KOPT-K1 (cell line): ENCODE results near the gene ZFYVE27.

ENCODE experiments used
- H3K27ac ChIP-seq: fragments of 200-600 bp; sonication (generic); 2 replicates; pipeline ENCODE4 v1.5.1; 2016; ENCODE audit warnings: antibody characterized with exemption, mild to moderate bottlenecking, low read depth, low read length; ENCODE audit not compliant: poor library complexity, severe bottlenecking
- H3K36me3 ChIP-seq: fragments of 200-600 bp; sonication (generic); 2 replicates; pipeline ENCODE4 v1.5.1; 2017; ENCODE audit warnings: antibody characterized with exemption, mild to moderate bottlenecking, low read length, moderate library complexity; ENCODE audit not compliant: insufficient read depth
- H3K9me3 ChIP-seq: fragments of 200-600 bp; sonication (generic); 2 replicates; pipeline ENCODE4 v1.5.1; 2017; ENCODE audit warnings: antibody characterized with exemption, low read length, mild to moderate bottlenecking; ENCODE audit not compliant: insufficient read depth, poor library complexity, severe bottlenecking

Gene ZFYVE27

GRCh38 chr10:97711640-97712572 is 25.0 kb upstream of the ZFYVE27 start:
- Histone ChIP-seq H3K27ac (no peak overlapping the region), H3K36me3 (no peaks in the 10 kb centered on the region), H3K9me3 (no peaks in the 10 kb centered on the region)

GRCh38 chr10:97713339-97713825 is 23.5 kb upstream of the ZFYVE27 start, which contains the start of gene MARVELD1:
Gene MARVELD1 (plus strand): TSS chr10:97713730. CDS start chr10:97713877, 147 bp downstream.
- peak within 1 kb of the TSS; percentile 9 for H3K27ac ChIP-seq

DNA sequence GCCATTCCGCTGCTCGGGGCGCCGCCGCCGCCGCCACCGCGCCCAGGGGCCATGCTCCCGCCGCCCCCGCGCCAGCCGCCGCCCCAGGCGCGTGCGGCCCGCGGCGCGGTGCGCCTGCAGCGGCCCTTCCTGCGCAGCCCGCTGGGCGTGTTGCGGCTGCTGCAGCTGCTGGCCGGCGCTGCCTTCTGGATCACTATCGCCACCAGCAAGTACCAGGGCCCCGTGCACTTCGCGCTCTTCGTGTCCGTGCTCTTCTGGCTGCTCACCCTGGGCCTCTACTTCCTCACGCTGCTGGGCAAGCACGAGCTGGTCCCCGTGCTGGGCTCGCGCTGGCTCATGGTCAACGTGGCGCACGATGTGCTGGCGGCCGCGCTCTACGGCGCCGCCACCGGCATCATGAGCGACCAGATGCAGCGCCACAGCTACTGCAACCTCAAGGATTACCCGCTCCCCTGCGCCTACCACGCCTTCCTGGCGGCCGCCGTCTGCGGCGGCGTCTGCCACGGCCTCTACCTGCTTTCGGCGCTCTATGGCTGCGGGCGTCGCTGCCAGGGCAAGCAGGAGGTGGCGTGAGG is 23.0 kb upstream of the ZFYVE27 start:
- Histone ChIP-seq H3K36me3 (no peaks in the 10 kb centered on the region), H3K27ac (peak overlapping the region; percentile 9), H3K9me3 (no peaks in the 10 kb centered on the region)

More at GRCh38 chr10:97713339-97713825, 23.5 kb upstream of the ZFYVE27 start, which contains the start of gene MARVELD1:
- no peaks in the 10 kb centered on the region for H3K9me3 ChIP-seq
- no peaks in the 10 kb centered on the region for H3K36me3 ChIP-seq

DNA sequence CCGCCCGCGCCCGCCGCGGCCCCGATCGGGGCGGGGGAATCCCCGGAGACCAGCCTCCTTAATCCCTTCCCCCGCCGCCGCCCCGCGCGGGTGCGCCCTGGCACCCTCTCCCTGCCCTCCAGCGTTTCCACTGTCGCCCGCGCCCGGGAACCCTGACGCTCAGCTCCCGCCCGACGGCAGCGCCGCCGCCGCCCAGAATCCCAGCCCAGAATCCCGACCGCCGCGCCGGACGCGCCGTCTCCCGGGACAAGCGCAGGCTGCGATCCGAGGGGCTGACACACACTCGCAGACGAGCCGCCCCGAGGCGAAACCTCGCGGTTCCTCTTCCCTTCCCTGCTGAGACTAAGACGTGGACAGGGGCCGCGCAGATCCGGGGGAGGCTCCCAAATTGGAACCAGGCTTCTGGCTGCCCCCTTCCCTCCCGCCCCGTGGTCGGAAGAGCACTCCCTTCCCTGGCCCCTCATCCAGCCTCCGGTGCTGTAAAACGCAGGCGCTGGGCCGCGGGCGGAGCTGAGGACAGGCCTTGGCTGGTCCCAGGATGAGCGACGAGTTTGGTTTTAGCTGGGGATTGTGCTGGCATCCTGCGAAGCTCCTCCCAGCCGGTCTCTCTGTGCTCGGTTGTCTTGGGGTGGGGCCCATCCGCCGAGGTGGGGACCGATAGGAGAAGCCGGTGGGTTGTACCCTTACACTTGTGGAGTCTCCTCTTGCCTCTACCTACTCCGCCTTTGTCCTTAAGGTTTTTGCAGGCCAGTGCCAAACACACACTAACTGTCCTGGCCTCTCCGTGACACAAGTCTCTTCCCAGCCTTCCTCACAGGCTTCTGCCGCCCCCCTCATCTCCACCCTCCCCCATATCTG is 22.3 kb upstream of the ZFYVE27 start:
- H3K36me3 ChIP-seq = no peaks in the 10 kb centered on the region
- H3K27ac ChIP-seq = no peak overlapping the region

DNA sequence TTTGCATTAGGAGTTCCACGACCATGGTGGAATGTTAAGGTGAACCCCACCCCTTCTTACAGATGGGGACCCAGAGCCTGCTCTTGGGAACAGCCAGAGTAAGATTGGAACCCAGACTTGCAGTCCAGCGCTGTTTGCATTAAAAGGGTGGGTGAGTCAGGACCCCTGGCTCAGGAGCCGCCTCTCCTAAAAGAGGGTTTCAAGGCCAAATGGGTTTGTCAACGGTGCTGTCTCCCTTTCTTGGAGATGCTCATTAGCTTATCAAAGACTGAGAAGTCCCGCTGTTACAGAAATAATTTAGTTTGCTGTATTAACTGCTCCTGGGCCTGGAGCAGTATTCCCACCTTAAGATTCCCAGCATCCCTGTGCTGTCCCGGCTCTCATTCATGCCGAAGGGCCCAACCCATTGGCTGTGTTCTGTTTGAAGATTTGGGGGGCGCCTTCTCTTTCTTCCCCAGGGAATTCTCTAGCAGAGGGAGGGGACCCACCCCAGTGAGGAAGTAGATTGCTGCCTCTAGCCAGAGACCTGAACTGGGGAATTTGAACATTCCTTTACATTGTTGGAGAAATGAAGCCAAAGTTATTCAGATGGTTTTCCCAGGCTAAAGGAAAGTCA is 21.6 kb upstream of the ZFYVE27 start:
- Histone ChIP-seq H3K27ac (no peak overlapping the region), H3K36me3 (no peaks in the 10 kb centered on the region), H3K9me3 (no peaks in the 10 kb centered on the region)

More for the DNA sequence above, 22.3 kb upstream of the ZFYVE27 start:
- no peaks in the 10 kb centered on the region for H3K9me3 ChIP-seq

DNA sequence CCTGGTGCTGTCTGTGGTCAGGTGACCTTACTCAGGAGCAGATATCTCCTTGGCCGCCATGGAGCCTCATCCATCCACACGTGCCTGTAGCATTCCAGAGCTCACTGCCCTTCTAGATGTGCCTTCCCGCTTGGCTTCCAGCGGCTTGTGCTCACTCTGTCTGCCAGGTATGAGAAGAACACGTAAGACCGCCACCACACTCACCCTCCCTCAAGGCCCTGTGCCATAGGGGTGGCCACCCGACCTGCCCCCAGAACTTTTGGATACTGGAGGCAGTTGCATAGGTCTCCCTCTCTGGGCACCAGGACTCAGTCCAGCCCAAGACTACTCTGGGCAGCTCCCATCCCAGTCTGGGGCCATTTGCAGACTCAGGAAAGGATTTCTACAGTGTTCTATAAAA is 19.3 kb upstream of the ZFYVE27 start:
- no peaks in the 10 kb centered on the region for H3K9me3 ChIP-seq
- H3K27ac ChIP-seq = no peak overlapping the region
- H3K36me3 ChIP-seq = no peaks in the 10 kb centered on the region

DNA sequence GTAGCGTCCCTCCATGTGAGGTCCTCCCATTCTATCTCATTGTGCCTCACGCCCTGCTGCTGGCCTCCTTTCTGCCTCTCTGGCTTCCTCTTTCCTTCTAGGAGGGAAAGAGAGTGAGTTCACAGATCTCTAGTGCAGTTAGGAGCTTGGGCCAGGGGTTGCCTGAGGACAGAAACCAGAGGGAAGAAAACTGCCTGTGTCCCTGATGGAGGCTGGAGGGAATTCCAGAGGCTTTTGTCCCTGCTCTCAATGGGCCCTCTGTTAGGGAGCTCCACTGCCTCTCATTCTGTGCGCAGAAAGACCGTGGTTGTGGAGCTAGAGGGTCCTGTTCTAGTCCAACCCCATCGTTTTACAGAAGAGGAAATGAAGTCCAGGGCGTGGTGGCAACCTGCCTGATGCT is 18.8 kb upstream of the ZFYVE27 start:
- Histone ChIP-seq H3K9me3 (no peaks in the 10 kb centered on the region), H3K27ac (no peak overlapping the region), H3K36me3 (no peaks in the 10 kb centered on the region)

GRCh38 chr10:97718659-97719142 is 18.2 kb upstream of the ZFYVE27 start:
- Histone ChIP-seq H3K27ac (no peak overlapping the region), H3K9me3 (no peaks in the 10 kb centered on the region), H3K36me3 (no peaks in the 10 kb centered on the region)

- Histone ChIP-seq H3K27ac (no peak overlapping the region), H3K9me3 (no peaks in the 10 kb centered on the region), H3K36me3 (no peaks in the 10 kb centered on the region)
Measured at GRCh38 chr10:97719602-97720001, 17.3 kb upstream of the ZFYVE27 start.

DNA sequence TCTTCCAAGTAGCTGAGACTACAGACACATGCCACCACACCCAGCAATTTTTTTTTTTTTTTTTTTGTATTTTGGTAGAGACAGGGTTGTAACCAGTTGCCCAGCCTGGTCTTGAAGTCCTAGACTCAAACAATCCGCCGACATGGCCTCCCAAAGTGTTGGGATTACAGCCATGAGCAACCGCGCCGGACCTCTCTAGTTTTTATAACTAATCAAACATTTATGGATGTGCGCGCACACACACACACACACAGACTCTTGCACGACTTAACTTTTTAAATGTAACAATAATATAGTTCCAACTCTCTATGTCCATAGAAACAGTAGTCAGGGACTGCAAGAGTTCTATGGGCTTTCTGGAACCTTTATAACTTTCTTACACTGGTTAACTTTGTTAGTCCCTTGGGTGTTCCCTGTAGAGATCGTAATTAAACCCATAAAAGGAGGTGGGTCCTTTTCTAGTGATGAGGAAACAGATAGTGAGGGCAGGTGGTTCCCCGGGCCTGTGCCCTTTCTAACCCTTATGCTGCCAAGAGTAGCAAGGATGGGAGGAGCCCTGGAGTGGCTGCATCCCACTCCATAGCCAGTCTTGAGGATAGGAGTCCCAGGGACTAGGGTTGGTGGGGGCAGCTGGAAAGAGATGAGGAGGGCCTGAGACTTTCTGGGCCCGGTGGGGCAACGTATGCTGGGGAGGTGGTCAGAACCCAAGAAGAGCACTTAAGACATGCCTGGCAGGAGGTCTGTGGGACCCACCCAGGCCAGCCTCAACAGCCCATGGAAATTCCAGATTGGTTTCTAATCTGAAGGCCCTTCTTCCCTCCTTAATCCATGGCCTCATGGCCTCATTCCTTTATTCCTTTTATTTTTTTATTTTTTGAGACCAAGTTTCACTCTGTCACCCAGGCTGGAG is 14.8 kb upstream of the ZFYVE27 start:
- Histone ChIP-seq H3K27ac (no peak overlapping the region), H3K9me3 (no peaks in the 10 kb centered on the region), H3K36me3 (no peaks in the 10 kb centered on the region)

DNA sequence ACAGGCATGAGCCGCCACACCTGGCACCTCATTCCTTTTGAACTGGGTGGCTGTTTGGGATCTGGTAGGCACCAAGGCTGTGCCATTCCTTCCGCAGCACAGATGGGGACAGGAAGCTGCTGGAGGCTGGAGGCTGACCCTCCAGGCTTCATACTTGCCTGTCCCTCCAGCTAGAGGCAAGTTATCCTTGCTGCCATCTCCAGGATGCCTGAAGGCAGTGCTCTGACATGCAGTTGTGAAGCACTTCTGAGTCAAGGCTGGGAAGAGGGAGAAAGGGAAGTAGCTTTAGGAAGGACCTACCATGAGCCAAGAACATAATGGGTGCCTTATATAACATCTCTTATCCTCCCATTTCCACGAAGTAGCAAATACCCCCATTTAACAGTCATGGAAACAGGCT is 13.9 kb upstream of the ZFYVE27 start:
- Histone ChIP-seq H3K27ac (no peak overlapping the region), H3K36me3 (no peaks in the 10 kb centered on the region)

GRCh38 chr10:97724341-97724941 is 12.5 kb upstream of the ZFYVE27 start:
- Histone ChIP-seq H3K27ac (no peak overlapping the region), H3K9me3 (no peaks in the 10 kb centered on the region), H3K36me3 (no peaks in the 10 kb centered on the region)

More for the DNA sequence above, 13.9 kb upstream of the ZFYVE27 start:
- H3K9me3 ChIP-seq = no peaks in the 10 kb centered on the region

GRCh38 chr10:97726636-97727178 is 10.2 kb upstream of the ZFYVE27 start:
- no peaks in the 10 kb centered on the region for H3K9me3 ChIP-seq
- no peaks in the 10 kb centered on the region for H3K36me3 ChIP-seq
- H3K27ac ChIP-seq = no peak overlapping the region
